MCF 10A (cell line): ENCODE results near the gene PTK6. TPM values are rescaled to one million over a fixed set of nuclear protein-coding genes. Genes with fewer than 3 reads are reported as not detected.

ENCODE experiments used
- BruUV-seq: library from RNA; stranded (reverse); fragments of 400-500 nt; replicated peaks from 2 replicates; lab custom pipeline; 2021; lab: Mats Ljungman, UMichigan
- CTCF ChIA-PET: fragments of 300-600 bp; sonication (Branson Sonifier 250); formaldehyde crosslinking; extraction: SDS; loops from one replicate; lab custom pipeline; 2021; ENCODE audit warnings: antibody characterized with exemption, inconsistent platforms; lab: Yijun Ruan, JAX
- POLR2A ChIA-PET: fragments of 300-600, 350-650 bp; sonication (Branson Sonifier 250); formaldehyde crosslinking; extraction: SDS; loops from one replicate; lab custom pipeline; 2020; ENCODE audit warnings: antibody characterized with exemption, inconsistent platforms; lab: Yijun Ruan, JAX
- DNase-seq: peaks from one replicate; pipeline ENCODE4 v3.0.0-alpha.2; 2018; ENCODE audit not compliant: unreplicated experiment
- H3K27ac Mint-ChIP-seq: one replicate; pipeline ENCODE4 v1.8.0; 2022; ENCODE audit warnings: mild to moderate bottlenecking, low read depth, mixed read lengths; ENCODE audit not compliant: unreplicated experiment
- H3K27me3 Mint-ChIP-seq: one replicate; pipeline ENCODE4 v1.8.0; 2022; ENCODE audit warnings: mixed read lengths; ENCODE audit not compliant: insufficient read depth, unreplicated experiment
- H3K36me3 Mint-ChIP-seq: one replicate; pipeline ENCODE4 v1.8.0; 2022; ENCODE audit warnings: mild to moderate bottlenecking, moderate library complexity, mixed read lengths; ENCODE audit not compliant: insufficient read depth, unreplicated experiment
- H3K4me1 Mint-ChIP-seq: one replicate; pipeline ENCODE4 v1.8.0; 2022; ENCODE audit warnings: mixed read lengths; ENCODE audit not compliant: insufficient read depth, unreplicated experiment
- H3K4me3 Mint-ChIP-seq: one replicate; pipeline ENCODE4 v1.8.0; 2022; ENCODE audit warnings: mild to moderate bottlenecking, moderate library complexity, mixed read lengths; ENCODE audit not compliant: unreplicated experiment
- H3K9me3 Mint-ChIP-seq: one replicate; pipeline ENCODE4 v1.8.0; 2022; ENCODE audit warnings: mixed read lengths; ENCODE audit not compliant: unreplicated experiment
- CTCF ChIP-seq: fragments of 200-600 bp; IDR thresholded peaks from one replicate; pipeline ENCODE4 v1.8.0; 2022; ENCODE audit warnings: antibody characterized with exemption, mild to moderate bottlenecking; ENCODE audit not compliant: unreplicated experiment
- intact Hi-C: fragments of 100-400 bp; cut with micrococcal nuclease; formaldehyde crosslinking; loops from 2 replicates; pipeline ENCODE4 v1.14.1; 2022
- total RNA-seq: library from RNA; stranded (reverse); gene quantifications from 2 replicates; pipeline ENCODE4 v1.2.3, GENCODE V29; 2022

Gene PTK6
- total RNA-seq, 1 experiment from 2014 or later, result 4.4 TPM

GRCh38 chr20:63567136-63567385 is 29.9 kb upstream of the PTK6 start:
- Mint-ChIP-seq H3K9me3 (no peaks in the 10 kb centered on the region), H3K36me3 (no peaks in the 10 kb centered on the region), H3K27me3 (no peaks in the 10 kb centered on the region), H3K4me1 (no peaks in the 10 kb centered on the region), H3K27ac (no peak overlapping the region), H3K4me3 (no peak overlapping the region)
- DNase-seq, result no peak
- TF ChIP-seq CTCF, result no peak
- intact Hi-C loops, result no loop called here
- BruUV-seq, result no TSS peak
- CTCF ChIA-PET, result no interaction called here
- POLR2A ChIA-PET, result interaction anchor here (1.1 kb wide), 1 partner anchor 29 kb away, joined by 3 read pairs; no protein-coding TSS in a partner anchor

GRCh38 chr20:63566395-63567135 is 29.4 kb upstream of the PTK6 start:
- intact Hi-C loops, result no loop called here
- ChIA-PET CTCF (no interaction called here), POLR2A (no interaction called here)
- H3K36me3 Mint-ChIP-seq, result no peaks in the 10 kb centered on the region
- no peak for TF ChIP-seq CTCF
- H3K4me1 Mint-ChIP-seq, result no peaks in the 10 kb centered on the region
- no peaks in the 10 kb centered on the region for H3K27me3 Mint-ChIP-seq
- H3K9me3 Mint-ChIP-seq, result no peaks in the 10 kb centered on the region
- no TSS peak for BruUV-seq
- H3K27ac Mint-ChIP-seq, result no peak overlapping the region
- H3K4me3 Mint-ChIP-seq, result no peak overlapping the region
- no peak for DNase-seq

- no peak overlapping the region for H3K27ac Mint-ChIP-seq
- intact Hi-C loops, result no loop called here
- DNase-seq, result no peak
- H3K36me3 Mint-ChIP-seq, result no peaks in the 10 kb centered on the region
- BruUV-seq, result no TSS peak
- H3K27me3 Mint-ChIP-seq, result no peaks in the 10 kb centered on the region
- ChIA-PET POLR2A (interaction anchor here (0.9 kb wide), 1 partner anchor 8 kb away, joined by 5 read pairs; the partner anchor contains the start of gene HELZ2), CTCF (no interaction called here)
- H3K4me1 Mint-ChIP-seq, result no peaks in the 10 kb centered on the region
- no peak for TF ChIP-seq CTCF
- no peak overlapping the region for H3K4me3 Mint-ChIP-seq
- H3K9me3 Mint-ChIP-seq, result no peaks in the 10 kb centered on the region
Measured at GRCh38 chr20:63565699-63566335, 28.6 kb upstream of the PTK6 start.

- no peak overlapping the region for H3K27ac Mint-ChIP-seq
- H3K4me3 Mint-ChIP-seq, result no peak overlapping the region
- DNase-seq, result no peak
- ChIA-PET POLR2A (interaction anchor here (0.9 kb wide), 1 partner anchor 9 kb away, joined by 5 read pairs; the partner anchor contains the start of gene HELZ2), CTCF (interaction anchor here (1.1 to 1.3 kb wide), 2 partner anchors 147 to 220 kb away, joined by 3 to 4 read pairs; no protein-coding TSS in a partner anchor)
- no peaks in the 10 kb centered on the region for H3K4me1 Mint-ChIP-seq
- no peak for TF ChIP-seq CTCF
- H3K27me3 Mint-ChIP-seq, result no peaks in the 10 kb centered on the region
- BruUV-seq, result no TSS peak
- no peaks in the 10 kb centered on the region for H3K36me3 Mint-ChIP-seq
- intact Hi-C loops, result no loop called here
- no peaks in the 10 kb centered on the region for H3K9me3 Mint-ChIP-seq
Measured at GRCh38 chr20:63565021-63565698, 28.0 kb upstream of the PTK6 start.
